OCI-M2 (cell line): ENCODE results near the gene FNIP1.
"Not testable (repeated sequence)": the region's sequence is repeated elsewhere in the genome, so short reads cannot be mapped to it uniquely, and the experiment has no call there.

Experiments
- DNase-seq: peaks from one replicate; lab custom pipeline; 2025; ENCODE audit not compliant: unreplicated experiment; lab: John Stamatoyannopoulos, UW

The FNIP1 gene

GRCh38 chr5:131796793-131797693 lies at the start of gene FNIP1:
TSS of gene FNIP1 (minus strand) at chr5:131797017. CDS start at chr5:131796921, 96 bp downstream.
- peak; percentile 75 for DNase-seq

GRCh38 chr5:131846536-131846935 lies 49.7 kb upstream of the FNIP1 start:
- DNase-seq = no peak

GRCh38 chr5:131845828-131846227 lies 49.0 kb upstream of the FNIP1 start:
- DNase-seq = no peak

- DNase-seq = not testable (repeated sequence)
These were observed 46.2 kb upstream of the FNIP1 start for GRCh38 chr5:131842971-131843370.

- not testable (repeated sequence) for DNase-seq
These were observed 35.9 kb upstream of the FNIP1 start for GRCh38 chr5:131832702-131833101.

- DNase-seq = no peak
These were observed 28.7 kb upstream of the FNIP1 start for GRCh38 chr5:131825404-131826013.

GRCh38 chr5:131824631-131825030 lies 27.8 kb upstream of the FNIP1 start:
- DNase-seq = no peak

GRCh38 chr5:131821221-131821620 lies 24.4 kb upstream of the FNIP1 start:
- DNase-seq = no peak

GRCh38 chr5:131818001-131818724 lies 21.3 kb upstream of the FNIP1 start:
- DNase-seq = no peak

GRCh38 chr5:131814990-131815389 lies 18.2 kb upstream of the FNIP1 start:
- no peak for DNase-seq

- DNase-seq = no peak
These were observed 15.7 kb upstream of the FNIP1 start for GRCh38 chr5:131812371-131813160.

- no peak for DNase-seq
These were observed 13.9 kb upstream of the FNIP1 start for GRCh38 chr5:131810510-131811249.

- no peak for DNase-seq
These were observed 681 bp downstream of the FNIP1 start for GRCh38 chr5:131795879-131796792.

- no peak for DNase-seq
These were observed 1.6 kb downstream of the FNIP1 start for GRCh38 chr5:131795228-131795627.

- DNase-seq = no peak
These were observed 2.2 kb downstream of the FNIP1 start for GRCh38 chr5:131794586-131794985.

GRCh38 chr5:131792896-131793295 lies 3.9 kb downstream of the FNIP1 start:
- DNase-seq = no peak

GRCh38 chr5:131791866-131792265 lies 5.0 kb downstream of the FNIP1 start:
- DNase-seq = no peak

GRCh38 chr5:131790550-131790949 lies 6.3 kb downstream of the FNIP1 start:
- DNase-seq = no peak

- no peak for DNase-seq
These were observed 7.1 kb downstream of the FNIP1 start for GRCh38 chr5:131789765-131790164.
